ENCODE data around the gene TPCN2.

Gene TPCN2

DNA sequence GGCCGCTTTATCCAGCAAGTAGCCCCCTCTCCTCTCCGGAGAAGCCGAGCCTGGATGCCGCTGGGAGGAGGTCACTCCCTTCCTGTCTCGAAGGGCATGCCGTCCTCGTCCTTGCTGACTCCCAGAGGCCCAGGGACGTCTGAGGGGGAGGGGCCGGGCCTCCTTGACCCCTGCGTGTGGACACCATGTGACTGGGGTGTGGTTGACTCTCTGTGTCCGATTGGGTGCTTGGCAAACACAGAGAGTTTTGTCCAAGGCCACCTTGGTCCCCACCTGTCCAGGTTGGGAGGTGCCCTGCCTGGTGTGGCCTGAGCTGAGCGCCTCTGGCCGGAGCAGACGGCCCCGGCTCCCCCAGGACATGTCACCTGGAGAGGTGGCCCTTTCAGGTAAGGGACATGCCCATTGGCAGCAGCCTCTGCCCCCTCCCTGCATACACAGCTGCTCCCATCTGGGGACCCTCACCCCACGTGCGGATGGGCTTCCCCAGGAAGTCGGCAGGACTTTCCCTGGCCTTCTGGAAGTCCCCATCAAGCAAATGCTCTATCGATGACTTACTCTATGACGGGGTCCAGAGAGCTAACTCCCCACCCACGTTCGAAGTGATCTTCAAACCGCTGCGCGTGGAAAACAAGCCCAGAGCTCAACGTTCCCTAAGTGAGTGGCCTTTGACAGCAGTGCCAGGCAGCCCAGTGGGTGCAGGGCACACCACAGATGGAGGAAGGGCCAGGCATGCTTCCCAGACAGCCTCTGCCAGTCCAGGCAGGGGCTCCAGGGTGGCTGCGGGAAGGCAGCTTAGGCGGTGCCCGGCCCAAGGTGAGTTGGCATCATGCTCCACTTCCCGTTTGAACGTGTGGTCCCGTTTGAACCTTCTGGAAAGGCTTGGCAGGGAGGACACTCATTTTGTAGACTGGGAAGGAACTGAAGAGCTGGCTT is 106.8 kb downstream of the TPCN2 start, which contains the start of gene SMIM38:
TSS of gene SMIM38 (plus strand) at position 634 of the 933 bp plus-strand sequence. CDS start 1,912 bp downstream, outside the sequence.
- no peak for DNase-seq

DNA sequence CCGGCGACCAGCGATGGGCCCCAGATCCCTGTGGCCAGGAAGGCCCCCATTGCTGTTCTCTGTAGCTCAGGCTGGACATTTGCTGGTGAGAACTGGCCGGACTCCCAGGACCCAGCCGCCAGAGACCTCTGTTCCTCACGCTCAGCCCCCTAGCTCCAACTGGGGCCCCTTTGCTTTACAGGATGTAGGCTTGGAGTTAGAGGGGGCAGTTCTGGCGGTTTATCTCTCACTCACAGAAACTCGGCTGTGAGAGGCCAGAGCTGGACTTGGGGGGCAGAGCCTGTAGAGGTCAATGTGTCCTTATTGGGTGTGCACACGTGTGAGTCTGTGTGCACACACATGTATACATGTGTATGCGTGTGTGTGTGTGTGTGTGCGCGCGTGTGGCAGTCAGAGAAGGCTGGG is 107.5 kb downstream of the TPCN2 start:
- no peak for DNase-seq

DNA sequence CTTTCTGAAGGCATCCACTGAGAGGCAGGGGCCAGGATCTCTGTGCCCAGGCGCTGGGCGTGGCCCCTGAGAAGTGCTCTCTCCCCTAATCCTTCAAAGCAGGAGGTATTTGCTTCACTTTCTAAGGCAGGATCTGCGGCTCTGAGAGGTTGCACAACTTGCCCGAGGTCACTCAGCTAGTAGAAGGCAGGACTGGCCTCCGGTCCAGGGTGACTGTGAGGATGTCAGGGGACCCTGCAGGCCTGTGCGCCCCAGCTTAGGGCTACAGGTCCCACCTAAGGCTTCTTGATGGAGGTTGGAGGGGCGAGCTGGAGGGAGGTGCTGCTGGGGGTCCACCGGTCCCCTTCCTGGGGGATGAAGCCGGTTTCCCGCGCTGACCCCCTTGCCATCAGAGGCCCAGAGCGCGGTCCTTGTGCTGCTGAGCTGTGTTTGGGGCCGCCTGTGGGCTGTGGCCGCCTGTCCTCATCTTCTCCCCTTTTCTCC is 108.0 kb downstream of the TPCN2 start:
- no peak for DNase-seq

DNA sequence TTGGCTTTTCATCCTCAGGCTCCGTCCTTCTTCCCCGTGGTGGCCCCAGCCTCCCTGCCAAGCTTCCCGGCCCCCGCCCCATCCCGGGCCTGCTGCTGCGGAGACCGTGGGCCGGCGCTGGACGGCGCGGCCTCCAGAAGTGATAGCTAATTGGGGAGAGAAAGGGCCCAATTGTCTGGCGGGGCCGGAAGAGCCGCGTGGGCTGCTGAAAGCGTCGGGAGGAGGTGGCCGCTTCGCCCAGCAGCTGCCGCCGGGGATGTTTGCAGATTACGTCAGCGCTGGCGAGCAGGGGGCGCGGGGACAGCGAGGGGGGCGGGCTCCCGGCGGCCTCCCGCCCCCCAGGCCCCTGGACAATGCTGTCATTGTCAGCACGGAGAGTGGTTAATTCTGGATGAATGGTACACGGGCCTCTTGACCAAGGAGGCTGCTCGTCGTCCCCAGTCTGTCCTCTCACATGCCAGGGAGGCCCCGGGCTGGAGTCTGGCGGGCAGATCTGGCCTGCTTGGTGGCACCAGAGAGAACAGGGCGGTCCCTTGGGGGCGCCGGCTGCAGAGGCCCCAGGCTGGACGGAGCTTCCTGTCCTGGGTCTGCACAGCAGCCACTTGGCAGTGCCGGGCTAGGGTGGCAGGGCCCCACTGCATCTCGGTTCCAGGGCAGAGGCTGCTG is 108.6 kb downstream of the TPCN2 start:
- DNase-seq: no peak

DNA sequence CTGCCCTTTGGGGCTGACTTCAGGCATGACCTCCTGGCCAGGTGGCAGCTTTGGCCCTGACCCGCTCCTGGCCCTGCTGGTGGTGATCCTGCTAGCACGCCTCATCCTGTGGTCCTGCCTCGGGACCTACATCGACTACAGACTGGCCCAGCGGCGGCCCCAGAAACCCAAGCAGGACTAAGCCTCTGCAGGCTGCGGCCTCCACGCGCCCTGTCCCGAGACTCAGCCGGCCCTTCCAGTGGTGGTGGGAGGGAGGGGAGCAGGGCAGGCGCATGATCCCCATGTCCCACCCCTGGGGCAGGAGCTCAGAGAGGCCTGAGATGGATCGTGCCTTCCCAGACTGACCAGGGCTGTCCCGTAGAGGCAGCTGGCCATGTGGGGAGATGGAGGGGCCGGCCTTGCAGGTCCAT is 109.1 kb downstream of the TPCN2 start:
- no peak for DNase-seq

DNA sequence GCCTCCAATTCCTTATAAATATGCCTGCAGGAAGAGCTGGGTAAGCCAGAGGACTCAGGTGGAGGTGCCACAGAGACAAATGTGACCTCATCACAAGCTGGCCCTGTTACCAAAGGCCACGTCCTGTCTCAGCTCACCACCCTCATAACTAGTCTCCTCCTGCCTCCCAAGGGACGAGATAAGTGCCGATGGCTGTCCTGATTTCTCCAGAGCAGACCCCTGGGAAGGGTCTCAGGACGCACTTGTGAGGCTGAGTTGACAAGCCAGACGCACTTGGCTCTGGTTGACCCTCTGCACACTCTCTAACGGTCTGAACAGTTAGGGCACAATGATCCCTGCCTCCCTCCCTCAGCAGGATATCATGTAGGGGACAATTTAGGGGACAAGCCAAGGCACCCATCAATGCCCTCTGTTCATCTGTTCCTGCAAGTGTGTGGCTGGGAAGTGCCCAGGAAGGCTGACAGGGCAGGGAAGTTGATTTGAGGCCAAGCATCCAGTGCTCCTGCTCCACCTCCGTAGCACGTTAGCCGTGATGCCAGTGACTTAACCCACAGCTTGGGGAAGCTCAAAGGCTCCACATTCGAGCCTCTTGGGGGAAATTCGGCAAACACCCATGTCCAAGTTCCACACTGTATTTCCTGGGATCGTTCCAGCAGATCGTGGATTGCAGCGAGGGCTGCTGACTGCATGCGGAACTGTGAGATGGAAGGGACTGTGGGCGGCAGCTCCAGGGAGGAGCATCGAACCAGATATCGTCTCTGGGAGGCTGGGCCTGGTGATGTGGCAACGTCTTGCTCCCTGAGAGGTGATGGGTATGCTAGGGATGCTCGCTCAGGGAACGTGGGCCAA is 109.8 kb downstream of the TPCN2 start:
- no peak for DNase-seq

DNA sequence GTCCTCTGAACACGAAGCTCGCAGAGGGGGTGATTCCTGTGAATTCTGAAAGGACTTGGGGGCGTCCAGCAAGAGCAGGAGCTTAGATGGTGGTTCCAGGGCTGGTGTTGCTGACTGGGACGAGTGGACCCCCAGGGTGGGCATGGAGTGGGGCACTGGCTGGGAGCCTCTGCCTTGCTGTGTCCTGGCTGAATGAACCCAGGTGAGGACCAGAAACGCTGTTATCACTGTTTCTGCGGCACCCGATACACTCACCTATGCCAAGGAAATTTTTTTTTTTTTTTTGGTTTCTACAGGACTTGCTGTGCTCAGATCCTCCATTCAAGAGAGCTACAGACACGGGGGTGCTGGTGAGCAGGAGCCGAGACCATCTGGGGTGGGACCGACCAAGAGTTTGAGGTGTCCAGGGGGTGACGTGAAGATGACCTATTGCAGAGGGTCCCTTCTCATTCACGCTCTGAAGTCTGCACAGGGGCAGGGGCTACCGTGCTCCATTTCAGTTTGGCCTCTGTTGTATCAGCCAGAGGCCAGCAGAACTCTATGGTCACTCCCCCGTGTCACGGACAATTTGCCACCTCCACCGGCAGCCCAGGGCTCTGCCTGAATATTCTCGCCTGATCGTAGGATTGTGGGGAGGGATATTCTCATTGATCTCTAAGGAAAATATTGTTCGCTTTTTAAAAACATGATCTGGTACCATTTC is 110.6 kb downstream of the TPCN2 start:
- DNase-seq: no peak

DNA sequence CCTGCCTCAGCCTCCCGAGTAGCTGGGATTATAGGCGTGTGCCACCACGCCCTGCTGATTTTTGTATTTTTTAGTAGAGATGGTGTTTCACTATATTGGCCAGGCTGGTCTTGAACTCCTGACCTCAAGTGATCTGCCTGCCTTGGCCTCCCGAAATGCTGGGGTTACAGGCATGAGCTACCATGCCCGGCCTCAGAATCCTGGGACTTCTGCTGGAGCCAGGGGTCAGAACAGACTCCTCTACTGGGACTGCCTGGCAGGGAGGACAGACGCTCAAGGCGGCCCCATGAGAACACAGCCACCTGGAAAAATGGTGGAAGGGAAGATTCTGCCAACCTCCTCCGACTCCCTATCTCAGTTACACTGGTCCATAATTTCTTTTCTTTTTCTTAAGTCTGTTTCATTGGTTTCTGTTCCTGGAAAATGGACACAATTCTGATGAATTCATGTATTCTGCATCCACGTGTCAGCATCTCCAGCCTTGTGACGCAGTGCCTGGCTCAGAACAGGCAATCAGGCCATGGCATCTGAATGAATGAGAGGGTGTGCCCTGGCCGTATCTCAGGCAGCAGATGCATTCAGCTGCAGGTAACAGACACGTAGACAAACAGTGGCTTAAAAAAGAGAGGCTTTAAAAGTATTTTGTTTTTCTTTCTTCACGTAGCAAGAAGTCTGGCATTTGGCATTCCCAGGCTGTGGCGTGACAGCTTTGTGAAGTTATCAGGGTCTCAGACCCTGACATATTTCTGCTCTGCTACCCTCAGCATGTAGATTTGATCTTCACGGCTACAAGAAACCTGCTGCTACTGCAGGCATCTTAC is 111.8 kb downstream of the TPCN2 start:
- DNase-seq: no peak

DNA sequence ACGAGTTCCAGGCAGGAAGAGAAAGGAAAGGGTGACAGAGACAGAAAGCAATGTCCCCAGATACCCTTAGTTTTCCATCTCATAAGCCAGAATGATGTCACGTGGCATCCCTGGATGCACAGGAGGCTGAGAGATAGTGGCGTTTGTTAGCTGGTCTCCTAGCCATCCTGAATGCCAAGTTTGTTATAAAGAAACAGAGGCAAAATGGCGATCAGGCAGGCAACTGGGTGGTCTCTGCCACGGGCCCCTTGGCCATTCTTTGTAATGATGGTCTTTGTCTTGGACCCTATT is 112.3 kb downstream of the TPCN2 start:
- DNase-seq: no peak

DNA sequence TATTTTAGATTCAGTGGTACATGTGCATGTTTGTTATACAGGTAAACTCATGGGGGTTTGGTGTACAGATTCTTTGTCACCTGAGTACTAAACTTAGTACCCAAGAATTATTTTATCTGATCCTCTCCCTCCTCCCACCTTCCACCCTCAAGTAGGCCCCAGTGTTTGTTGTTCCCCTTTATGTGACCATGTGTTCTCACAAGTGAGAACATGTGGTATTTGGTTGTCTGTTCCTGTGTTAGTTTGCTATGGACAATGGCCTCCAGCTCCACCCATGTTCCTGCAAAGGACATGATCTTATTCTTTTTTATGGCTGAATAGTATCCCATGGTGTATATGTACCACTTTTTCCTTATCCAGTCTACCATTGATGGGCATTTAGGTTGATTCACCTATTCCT is 113.8 kb downstream of the TPCN2 start:
- no peak for DNase-seq

DNA sequence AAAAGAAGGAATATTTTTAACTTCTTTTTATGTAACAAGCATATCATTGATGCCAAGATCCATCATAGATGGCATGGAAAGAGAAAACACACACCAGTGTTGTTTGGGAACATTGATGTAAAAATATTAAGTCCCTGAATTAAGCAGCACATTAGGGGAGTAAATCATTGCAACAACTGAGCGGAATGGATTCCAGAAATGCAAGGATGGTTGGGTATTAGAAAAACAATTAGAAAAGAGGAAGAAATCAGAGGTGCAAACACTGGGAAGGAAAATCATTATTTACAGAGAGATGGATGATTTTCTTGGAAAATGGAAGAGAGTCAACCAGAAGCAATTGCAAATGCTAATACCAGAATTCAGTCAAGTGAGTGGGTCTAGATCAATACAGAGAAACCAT is 115.1 kb downstream of the TPCN2 start:
- DNase-seq: no peak

DNA sequence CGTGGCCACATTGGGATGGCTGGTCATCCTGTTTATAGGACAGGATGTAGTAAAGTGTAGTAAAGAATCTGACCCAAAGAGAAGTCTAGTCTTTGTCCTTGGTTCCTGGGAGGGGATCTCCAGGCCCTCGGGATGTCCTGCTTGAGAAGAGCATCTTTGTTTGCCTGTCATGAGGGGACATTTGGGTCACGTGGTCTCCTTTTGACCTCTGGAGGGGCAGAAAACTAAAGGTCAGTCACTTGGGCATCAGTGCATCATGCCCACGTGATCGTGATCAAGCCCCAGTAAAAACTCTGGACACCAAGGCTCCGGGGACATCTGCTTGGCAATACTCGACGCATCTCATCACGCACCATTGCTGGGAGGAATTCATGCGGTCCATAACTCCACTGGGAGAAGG is 116.1 kb downstream of the TPCN2 start:
- DNase-seq: no peak

DNA sequence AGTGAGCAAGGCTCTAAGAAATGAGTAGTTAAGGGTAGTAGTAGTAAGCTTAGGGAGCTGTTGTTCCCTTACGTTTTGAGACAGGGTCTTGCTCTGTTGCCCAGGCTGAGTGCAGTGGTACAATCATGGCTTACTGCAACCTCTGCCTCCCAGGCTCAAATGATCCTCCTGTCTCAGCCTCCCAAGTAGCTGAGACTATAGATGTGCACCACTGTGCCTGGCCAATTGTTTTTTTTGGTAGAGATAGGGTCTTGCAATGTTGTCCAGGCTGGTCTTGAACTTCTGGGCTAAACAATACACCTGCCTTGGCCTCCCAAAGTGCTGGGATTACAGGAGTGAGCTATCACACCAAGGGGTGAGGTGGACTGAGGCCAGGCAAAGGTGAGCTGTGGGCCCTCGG is 117.0 kb downstream of the TPCN2 start:
- no peak for DNase-seq

DNA sequence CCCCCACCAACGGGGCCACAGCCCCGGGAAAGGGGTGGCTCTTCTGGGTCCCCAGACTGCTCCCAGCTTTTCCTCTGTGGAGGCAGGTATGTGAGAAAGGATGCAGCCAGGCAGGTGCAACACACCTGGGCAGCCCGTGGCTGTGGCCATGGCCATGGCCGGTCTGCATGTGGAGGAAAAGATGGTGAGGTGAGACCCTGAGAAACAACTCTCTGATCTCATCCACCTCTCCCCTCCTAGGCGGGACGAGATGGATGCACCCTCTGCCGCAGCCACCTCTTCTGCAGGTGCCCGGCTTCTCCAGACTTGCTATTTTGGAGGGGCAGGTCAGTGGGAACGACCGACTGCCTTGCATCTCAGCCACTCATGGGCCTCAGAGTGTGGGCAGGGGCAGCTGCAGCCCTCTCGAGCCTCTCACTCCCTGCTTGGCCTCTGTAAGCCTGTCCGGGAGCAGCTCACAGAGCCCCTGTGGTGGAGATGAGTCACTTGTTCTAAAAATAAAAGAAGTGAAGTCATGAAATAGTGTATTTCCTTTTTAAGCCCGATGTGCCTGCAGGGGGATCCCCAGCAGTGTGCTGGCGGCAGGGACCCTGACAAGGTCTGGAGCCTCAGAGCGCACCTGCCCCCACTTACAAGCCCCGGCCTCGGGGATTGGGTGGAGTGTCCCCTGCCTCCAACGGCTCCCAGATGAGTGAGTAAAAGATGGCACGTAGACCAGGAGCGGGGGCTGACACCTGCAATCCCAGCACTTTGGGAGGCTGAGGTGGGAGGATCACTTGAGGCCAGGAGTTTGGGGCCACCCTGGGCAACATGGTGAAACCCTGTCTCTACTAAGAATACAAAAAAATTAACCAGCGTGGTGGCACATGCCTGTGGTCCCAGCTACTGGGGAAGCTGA is 117.7 kb downstream of the TPCN2 start:
- DNase-seq: peak; percentile 25

DNA sequence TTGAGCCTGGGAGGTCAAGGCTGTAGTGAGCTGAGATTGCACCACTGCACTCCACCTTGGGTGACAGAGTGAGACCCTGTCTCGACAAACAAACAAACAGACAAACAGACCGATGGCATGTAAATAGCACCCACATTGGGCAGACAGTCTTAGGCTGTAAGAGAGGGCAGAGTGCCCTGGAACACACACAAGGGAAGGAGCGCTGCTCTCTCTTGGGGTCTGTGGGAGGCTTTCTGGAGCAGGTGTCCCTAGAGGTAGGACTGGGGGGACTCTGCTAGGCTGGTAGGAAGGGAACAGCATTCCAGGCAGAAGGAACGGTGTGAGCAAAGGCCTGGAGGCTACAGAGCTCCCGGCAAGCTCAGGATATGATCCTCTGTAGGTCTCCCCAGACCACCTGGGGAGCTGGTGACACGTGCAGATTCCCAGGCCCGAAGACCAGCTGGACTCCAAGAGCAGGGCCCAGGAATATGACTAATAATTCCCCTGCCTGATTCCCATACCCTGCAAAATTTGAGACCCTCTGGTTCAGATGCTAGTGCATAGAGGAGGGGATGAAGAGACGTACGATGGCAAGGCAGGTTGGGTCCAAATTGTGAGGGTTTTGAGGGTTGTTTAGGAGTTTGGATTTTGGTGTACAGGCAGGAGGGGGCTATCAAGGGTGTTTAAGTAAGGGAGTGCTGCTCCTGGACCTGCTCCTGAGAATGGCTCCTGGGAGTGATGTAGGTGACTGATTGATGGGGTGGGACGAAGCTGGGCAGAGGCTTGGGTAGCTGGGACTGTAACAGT is 118.6 kb downstream of the TPCN2 start:
- DNase-seq: no peak

DNA sequence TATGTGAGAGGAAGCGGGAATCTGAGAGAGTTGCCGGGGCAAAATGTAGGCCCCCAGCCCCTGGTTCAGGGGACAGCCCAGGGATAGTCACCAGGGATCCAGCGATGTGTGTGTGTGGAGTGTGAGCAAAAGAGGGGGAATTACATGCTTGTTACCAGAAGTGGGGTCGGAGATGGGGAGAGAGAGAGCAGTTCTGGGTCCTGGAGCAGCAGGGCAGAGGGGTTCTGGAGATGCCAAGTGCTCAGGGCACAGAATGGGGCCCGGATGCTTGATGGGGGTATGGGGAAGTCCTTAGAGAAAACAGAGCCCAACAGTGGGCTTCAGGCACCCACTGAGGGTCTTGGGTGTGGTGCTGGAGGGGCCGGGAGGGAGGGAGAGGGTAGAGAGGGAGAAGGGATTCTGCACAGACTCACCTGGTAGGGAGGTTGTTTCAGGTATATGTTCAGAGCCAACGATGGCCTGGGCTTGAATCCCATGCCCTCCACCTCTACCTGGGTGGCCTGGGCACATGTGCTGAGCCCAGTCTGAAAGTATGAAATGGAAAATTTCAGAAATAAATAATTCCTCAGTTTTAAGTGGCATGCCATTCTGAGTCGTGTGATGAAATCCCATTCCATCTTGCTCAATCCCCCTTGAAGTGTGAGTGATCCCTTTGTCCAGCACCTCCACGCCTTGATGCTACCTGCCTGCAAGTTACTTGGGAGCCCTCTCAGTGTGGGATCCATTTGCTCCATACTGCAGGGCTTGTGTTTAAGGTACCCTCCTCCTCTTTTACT is 119.4 kb downstream of the TPCN2 start:
- DNase-seq: no peak

DNA sequence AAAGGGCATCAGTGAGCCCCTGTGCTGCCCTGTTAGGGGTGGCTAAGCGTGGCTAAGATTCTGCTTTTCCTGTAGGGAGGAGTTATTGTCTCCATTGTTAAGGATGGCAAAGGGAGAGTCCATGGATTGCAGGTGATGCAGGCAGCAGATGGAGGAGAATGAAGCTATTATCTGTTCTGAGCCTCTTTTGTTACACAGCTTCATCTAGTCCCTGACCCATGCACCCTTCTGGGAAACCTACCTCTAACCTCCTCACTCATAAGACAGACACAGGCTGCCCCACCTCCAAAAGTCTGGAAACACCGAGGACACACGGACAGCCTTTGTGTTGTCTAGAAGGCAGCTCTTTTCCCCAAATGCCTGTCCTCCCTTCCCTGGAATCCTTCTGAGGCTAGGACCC is 120.7 kb downstream of the TPCN2 start:
- DNase-seq: no peak

DNA sequence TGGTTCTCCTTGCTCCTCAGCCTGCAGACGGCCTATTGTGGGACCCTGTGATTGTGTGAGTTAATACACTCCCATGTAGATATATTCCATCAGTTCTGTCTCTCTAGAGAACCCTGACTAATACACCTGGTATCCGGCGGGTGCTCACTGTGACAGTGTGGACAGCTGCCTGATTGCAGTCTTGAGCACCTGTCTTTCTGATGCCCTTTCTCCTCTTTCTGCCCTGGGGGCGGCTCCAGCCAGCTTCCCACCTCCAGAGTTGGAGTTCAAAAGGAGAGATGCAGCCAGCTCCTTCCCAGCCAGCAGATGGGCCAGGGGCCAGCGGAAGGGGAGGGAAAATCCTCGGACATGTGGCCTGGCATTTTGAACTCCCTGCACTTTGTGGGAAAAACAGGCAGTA is 122.0 kb downstream of the TPCN2 start:
- DNase-seq: no peak
